ENCODE data around the gene PTBP3. TPM values are rescaled to one million over a fixed set of nuclear protein-coding genes. Genes with fewer than 3 reads are reported as not detected.

Gene PTBP3
- total and polyA plus RNA-seq, 2 of the 13 experiments (the other 11 are each of a cell fraction or from before 2014, with no cell fraction given) = 52.8 to 61.1 TPM

DNA sequence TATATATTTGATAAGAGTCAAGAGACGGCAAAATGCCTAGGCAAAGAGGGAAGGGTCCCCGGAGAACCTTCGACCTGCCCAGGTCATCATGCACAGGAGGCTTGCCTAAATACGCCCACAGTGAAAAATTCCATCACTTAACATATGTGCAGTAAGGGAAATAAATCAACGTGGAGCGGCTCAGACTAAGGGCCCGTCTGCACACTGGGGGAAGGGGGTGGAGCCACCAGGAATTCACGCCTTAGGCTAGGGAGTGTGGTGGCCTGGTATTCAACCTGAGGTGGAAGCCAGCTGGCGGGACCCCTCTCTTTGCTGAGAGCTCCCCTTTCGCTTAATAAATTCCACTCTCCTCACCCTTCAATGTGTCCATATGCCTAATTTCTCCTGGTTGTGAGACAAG is 8.3 kb downstream of the PTBP3 start:
- no TSS peak for BruUV-seq (replicated peaks)
- no peak overlapping the region for H3K4me2 ChIP-seq (ENCODE audit: low read depth, low read length)
- CTCF ChIA-PET (ENCODE audit: low intra/inter-chr PET ratio, low total read pairs) = no interaction called here

More for the DNA sequence above, 8.3 kb downstream of the PTBP3 start:
- intact Hi-C loops (cut with micrococcal nuclease; ENCODE audit: unreplicated experiment) = no loop called here
- Histone ChIP-seq H3K9ac (ENCODE audit: insufficient read depth, low read depth, low read length) (no peak overlapping the region), H3K9me3 (ENCODE audit: low read length) (no peaks in the 10 kb centered on the region), H2AFZ (ENCODE audit: low read length) (no peak overlapping the region), H3K27ac (ENCODE audit: extremely low read length, insufficient read depth, low read length) (no peak overlapping the region), H3K79me2 (ENCODE audit: insufficient read depth, low read length) (peaks cover 97% of the 10 kb centered on the region), H3K4me1 (ENCODE audit: insufficient read depth, low read length) (peaks cover 87% of the 10 kb centered on the region), H3K27me3 (ENCODE audit: control insufficient read depth in 1 of 2, insufficient read depth in 2 of 2, low read length in 2 of 2) (no peaks in the 10 kb centered on the region), H3K4me3 (replicated peaks in 1 of 3; ENCODE audit: insufficient read depth in 1 of 3, low read depth in 2 of 3, low read length in 3 of 3) (no peak overlapping the region), H3K36me3 (replicated peaks in 1 of 2; ENCODE audit: control insufficient read depth in 1 of 2, insufficient read depth in 2 of 2, low read length in 2 of 2) (peaks cover 3% of the 10 kb centered on the region in 2 experiments; a peak in 1 of 5 replicates), H4K20me1 (ENCODE audit: insufficient read depth, low read length) (peaks cover 38% of the 10 kb centered on the region)
- FAIRE-seq (no peak), ATAC-seq (no peak), DNase-seq (ENCODE audit: low spot score) (no peak)
- POLR2A ChIA-PET = interaction anchor here (1.1 to 1.4 kb wide), 2 partner anchors 10 to 212 kb away, joined by 3 to 4 read pairs; no protein-coding TSS in a partner anchor
- in situ Hi-C loops (cut with HindIII; ENCODE audit: extremely low pct_ligation_motif_present, low pct_unique_long_range_greater_than_20kb) = no loop called here
- TF ChIP-seq SRSF4 (IDR thresholded peaks at IDR 0.05; ENCODE audit: low read depth, low read length, poor library complexity, severe bottlenecking) = no peak
- TF ChIP-seq LCORL (IDR thresholded peaks at IDR 0.05) = no peak
- no peak for TF ChIP-seq LCORL (CRISPR knock-in tag; IDR thresholded peaks at IDR 0.05)
- no peak for TF ChIP-seq RBAK (CRISPR knock-in tag; IDR thresholded peaks at IDR 0.05)
- no peak for TF ChIP-seq NONO (IDR thresholded peaks at IDR 0.05)
- no peak for TF ChIP-seq NONO (CRISPR knock-in tag; conservative IDR thresholded peaks at IDR 0.05)
- TF ChIP-seq, protein P1, sequence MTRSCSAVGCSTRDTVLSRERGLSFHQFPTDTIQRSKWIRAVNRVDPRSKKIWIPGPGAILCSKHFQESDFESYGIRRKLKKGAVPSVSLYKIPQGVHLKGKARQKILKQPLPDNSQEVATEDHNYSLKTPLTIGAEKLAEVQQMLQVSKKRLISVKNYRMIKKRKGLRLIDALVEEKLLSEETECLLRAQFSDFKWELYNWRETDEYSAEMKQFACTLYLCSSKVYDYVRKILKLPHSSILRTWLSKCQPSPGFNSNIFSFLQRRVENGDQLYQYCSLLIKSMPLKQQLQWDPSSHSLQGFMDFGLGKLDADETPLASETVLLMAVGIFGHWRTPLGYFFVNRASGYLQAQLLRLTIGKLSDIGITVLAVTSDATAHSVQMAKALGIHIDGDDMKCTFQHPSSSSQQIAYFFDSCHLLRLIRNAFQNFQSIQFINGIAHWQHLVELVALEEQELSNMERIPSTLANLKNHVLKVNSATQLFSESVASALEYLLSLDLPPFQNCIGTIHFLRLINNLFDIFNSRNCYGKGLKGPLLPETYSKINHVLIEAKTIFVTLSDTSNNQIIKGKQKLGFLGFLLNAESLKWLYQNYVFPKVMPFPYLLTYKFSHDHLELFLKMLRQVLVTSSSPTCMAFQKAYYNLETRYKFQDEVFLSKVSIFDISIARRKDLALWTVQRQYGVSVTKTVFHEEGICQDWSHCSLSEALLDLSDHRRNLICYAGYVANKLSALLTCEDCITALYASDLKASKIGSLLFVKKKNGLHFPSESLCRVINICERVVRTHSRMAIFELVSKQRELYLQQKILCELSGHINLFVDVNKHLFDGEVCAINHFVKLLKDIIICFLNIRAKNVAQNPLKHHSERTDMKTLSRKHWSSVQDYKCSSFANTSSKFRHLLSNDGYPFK (CRISPR knock-in tag; IDR thresholded peaks at IDR 0.05; ENCODE audit: borderline replicate concordance) = no peak
- TF ChIP-seq PCBP2 (optimal IDR thresholded peaks at IDR 0.05; ENCODE audit: low read depth, low read length, poor library complexity, severe bottlenecking) = no peak
- 96% methylated on average over 9 of the region's 10 CpGs for WGBS (ENCODE audit: low lambda C conversion rate)
